Endothelial cell (in vitro differentiated cells): ENCODE measurements around the gene CD151. TPM values are rescaled to one million over a fixed set of nuclear protein-coding genes. Genes with fewer than 3 reads are reported as not detected.

Experiments used
- DNase-seq: peaks from one replicate; pipeline ENCODE4 v3.0.0; 2021; ENCODE audit warnings: low spot score
- H3K27ac Mint-ChIP-seq: one replicate; pipeline ENCODE4 v1.8.0; 2021; ENCODE audit warnings: mixed read lengths, inconsistent platforms; ENCODE audit not compliant: unreplicated experiment
- H3K27me3 Mint-ChIP-seq: one replicate; pipeline ENCODE4 v1.8.0; 2021; ENCODE audit warnings: mild to moderate bottlenecking, moderate library complexity, mixed read lengths, inconsistent platforms; ENCODE audit not compliant: unreplicated experiment
- H3K36me3 Mint-ChIP-seq: one replicate; pipeline ENCODE4 v1.8.0; 2021; ENCODE audit warnings: mild to moderate bottlenecking, low read depth, mixed read lengths, inconsistent platforms; ENCODE audit not compliant: unreplicated experiment
- H3K4me1 Mint-ChIP-seq: one replicate; pipeline ENCODE4 v1.8.0; 2021; ENCODE audit warnings: mild to moderate bottlenecking, mixed read lengths, inconsistent platforms; ENCODE audit not compliant: unreplicated experiment
- H3K4me3 Mint-ChIP-seq: one replicate; pipeline ENCODE4 v1.8.0; 2021; ENCODE audit warnings: mild to moderate bottlenecking, mixed read lengths, inconsistent platforms; ENCODE audit not compliant: unreplicated experiment
- H3K9me3 Mint-ChIP-seq: one replicate; pipeline ENCODE4 v1.8.0; 2021; ENCODE audit warnings: mixed read lengths, inconsistent platforms; ENCODE audit not compliant: unreplicated experiment
- total RNA-seq: library from RNA; stranded (reverse); fragmentation: NEBNext Ultra II Directional; extraction: Animal tissue kit (Norgen Biotek cat#: 25700); gene quantifications from one replicate; pipeline ENCODE4 v1.2.1, GENCODE V29; 2021; ENCODE audit not compliant: unreplicated experiment
- TF ChIP-seq, protein P1 (sequence below): fragments of 200-600 bp; sonication (generic); IDR thresholded peaks from one replicate; pipeline ENCODE4 v1.5.0; 2021; ENCODE audit warnings: antibody characterized with exemption; ENCODE audit not compliant: unreplicated experiment

Gene CD151
- total RNA-seq, 1 donor from 2014 or later: 49.6 TPM

DNA sequence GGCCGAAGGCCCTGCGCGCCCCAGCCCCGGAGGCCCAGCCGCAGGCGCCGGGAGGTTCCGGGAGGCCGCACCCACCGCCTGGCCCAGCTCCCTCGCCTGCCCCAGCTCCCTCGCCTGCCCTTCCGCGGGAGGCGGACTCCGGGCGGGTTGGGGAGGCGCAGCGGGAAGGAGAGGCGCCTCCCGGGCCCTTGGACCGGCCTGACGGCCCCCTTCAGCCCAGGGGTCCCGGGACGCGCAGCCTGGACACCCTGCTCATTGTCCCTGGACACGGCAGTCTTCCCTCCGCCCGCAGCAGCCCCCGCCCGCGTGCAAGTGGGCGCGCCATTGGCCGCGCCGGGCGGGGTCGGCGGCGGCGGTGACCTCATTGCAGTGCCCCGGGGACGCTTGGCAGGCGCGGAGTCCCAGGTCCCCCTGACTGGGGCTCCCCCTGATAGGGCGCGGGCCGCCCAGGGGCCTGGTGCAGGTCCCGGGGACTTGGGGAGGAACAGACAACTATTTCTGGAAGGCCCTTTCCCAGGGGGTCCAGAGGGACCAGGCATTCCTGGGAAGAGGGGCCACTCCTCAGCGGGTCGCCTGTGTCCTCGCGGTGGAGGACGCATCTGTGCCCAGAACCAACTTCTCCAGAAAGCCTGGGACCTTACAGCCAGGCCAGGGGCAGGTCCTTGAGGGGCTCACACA is 501 bp downstream of the CD151 start:
- peaks cover 13% of the 10 kb centered on the region for H3K4me1 Mint-ChIP-seq
- DNase-seq: peak; percentile 45
- H3K9me3 Mint-ChIP-seq: no peaks in the 10 kb centered on the region
- peaks cover 11% of the 10 kb centered on the region for H3K27me3 Mint-ChIP-seq
- peak overlapping the region; percentile 77 for H3K4me3 Mint-ChIP-seq
- H3K27ac Mint-ChIP-seq: no peak overlapping the region
- no peaks in the 10 kb centered on the region for H3K36me3 Mint-ChIP-seq
- TF ChIP-seq, protein P1, sequence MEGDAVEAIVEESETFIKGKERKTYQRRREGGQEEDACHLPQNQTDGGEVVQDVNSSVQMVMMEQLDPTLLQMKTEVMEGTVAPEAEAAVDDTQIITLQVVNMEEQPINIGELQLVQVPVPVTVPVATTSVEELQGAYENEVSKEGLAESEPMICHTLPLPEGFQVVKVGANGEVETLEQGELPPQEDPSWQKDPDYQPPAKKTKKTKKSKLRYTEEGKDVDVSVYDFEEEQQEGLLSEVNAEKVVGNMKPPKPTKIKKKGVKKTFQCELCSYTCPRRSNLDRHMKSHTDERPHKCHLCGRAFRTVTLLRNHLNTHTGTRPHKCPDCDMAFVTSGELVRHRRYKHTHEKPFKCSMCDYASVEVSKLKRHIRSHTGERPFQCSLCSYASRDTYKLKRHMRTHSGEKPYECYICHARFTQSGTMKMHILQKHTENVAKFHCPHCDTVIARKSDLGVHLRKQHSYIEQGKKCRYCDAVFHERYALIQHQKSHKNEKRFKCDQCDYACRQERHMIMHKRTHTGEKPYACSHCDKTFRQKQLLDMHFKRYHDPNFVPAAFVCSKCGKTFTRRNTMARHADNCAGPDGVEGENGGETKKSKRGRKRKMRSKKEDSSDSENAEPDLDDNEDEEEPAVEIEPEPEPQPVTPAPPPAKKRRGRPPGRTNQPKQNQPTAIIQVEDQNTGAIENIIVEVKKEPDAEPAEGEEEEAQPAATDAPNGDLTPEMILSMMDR: no peak

DNA sequence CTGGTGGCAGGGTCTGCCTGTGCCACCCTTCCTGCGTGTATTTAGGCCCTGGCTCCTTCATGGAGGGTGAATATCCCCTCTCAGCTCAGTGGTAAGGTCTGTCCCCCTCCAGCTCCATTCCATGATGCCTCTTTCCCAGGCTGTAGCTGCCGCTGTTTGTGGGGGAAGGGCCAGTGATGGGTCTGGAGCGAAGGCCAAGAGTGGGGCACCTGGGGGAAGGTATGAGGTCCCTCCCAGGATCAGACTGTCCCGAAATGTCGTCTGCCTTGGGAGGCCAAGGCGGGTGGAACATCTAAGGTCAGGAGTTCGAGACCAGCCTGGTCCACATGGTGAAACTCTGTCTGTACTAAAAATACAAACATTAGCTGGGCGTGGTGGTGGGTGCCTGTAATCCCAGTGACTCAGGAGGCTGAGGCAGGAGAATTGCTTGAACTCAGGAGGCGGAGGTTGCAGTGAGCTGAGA is 1.1 kb downstream of the CD151 start:
- TF ChIP-seq, protein P1: no peak

DNA sequence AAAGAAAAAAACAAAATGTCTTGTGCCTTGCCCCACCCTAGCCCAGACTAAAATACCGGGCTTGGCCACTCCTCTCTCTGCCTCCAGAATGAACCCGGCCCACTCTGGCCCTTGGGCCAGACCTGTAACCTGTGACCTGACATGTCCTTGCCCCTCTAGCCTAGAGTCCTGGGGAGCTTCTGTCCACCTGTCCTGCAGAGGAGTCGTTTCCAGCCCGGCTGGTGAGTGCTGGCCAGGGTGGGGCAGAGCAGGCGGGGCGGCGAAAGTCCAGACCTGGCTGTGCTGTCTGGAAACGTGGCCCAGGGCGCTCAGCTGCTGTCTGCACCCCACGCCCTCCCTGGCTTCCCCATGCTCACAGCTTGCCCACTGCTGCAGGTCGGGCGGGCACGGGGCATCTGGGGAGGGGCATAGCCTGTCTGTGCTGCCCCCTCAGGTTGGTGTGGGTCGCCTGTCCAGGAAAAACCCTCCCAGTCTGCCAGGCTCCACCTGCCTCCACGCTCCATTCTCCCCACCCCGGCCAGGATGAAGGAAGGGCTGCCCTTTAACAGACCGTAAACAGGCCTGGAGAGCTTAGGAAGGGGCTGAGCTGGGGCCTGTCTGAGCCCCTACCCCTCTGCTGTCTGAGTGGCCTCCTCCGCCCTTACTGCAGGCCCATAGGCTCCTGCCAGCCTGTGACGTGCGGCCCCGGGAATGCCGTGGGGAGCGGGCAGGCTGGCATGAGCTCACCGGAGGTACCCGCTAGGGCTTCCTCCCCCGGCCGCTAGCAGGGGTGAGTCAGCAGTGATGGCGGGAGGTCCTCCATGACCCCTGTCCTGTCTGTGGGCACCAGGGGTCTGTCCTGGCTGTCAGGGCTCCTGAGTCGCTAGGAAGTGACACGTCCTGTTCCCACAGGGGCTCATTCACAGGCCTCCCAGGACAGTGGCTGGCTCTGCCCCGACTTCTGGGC is 1.9 kb downstream of the CD151 start:
- TF ChIP-seq, protein P1: no peak
- H3K27me3 Mint-ChIP-seq: peaks cover 9% of the 10 kb centered on the region
- no peaks in the 10 kb centered on the region for H3K9me3 Mint-ChIP-seq
- no peak overlapping the region for H3K27ac Mint-ChIP-seq
- H3K4me3 Mint-ChIP-seq: no peak overlapping the region
- no peak for DNase-seq
- peaks cover 3% of the 10 kb centered on the region for H3K4me1 Mint-ChIP-seq
- no peaks in the 10 kb centered on the region for H3K36me3 Mint-ChIP-seq

More for the DNA sequence above, 1.1 kb downstream of the CD151 start:
- DNase-seq: no peak
- Mint-ChIP-seq H3K9me3 (no peaks in the 10 kb centered on the region), H3K36me3 (no peaks in the 10 kb centered on the region), H3K4me3 (peak overlapping the region; percentile 77), H3K27me3 (peaks cover 11% of the 10 kb centered on the region), H3K27ac (no peak overlapping the region), H3K4me1 (peaks cover 7% of the 10 kb centered on the region)

DNA sequence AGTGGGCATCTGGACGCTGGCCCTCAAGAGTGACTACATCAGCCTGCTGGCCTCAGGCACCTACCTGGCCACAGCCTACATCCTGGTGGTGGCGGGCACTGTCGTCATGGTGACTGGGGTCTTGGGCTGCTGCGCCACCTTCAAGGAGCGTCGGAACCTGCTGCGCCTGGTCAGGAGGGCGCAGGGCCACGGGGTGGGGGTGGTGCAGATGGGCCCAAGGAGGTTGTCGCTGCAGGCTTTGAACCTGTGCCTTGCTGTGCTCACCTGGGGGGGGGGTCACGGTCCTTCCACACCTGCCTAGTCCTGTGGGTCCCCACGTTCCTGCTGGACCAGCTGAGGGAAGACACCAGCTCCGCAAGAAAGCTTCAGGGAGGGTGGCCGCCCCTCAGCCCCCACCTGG is 3.5 kb downstream of the CD151 start:
- Mint-ChIP-seq H3K4me3 (no peak overlapping the region), H3K4me1 (peaks cover 9% of the 10 kb centered on the region), H3K27ac (no peak overlapping the region), H3K27me3 (peaks cover 8% of the 10 kb centered on the region), H3K36me3 (no peaks in the 10 kb centered on the region), H3K9me3 (no peaks in the 10 kb centered on the region)
- TF ChIP-seq, protein P1: no peak
- DNase-seq: no peak
